A673 (cell line): Measurements from ENCODE around the gene PWWP2B. TPM values are rescaled to one million over a fixed set of nuclear protein-coding genes. Genes with fewer than 3 reads are reported as not detected.

Experiments used
- BruUV-seq: library from RNA; stranded (reverse); fragments of 400-500 nt; replicated peaks from 2 replicates; lab custom pipeline; 2021; lab: Mats Ljungman, UMichigan
- CTCF ChIA-PET: fragments of 300-600 bp; sonication (Branson Sonifier 250); formaldehyde crosslinking; loops from one replicate; lab custom pipeline; 2022; ENCODE audit warnings: antibody characterized with exemption; lab: Charles Lee
- POLR2A ChIA-PET: fragments of 300-600 bp; sonication (Branson Sonifier 250); formaldehyde crosslinking; loops from one replicate; lab custom pipeline; 2022; ENCODE audit warnings: antibody characterized with exemption; ENCODE audit not compliant: low non-redundant PET; lab: Charles Lee
- DNase-seq: peaks from one replicate; pipeline ENCODE4 v3.0.0-alpha.2; 2015; ENCODE audit warnings: low spot score
- H3K27ac ChIP-seq: fragments of 200-600 bp; sonication (generic); 2 replicates; pipeline ENCODE4 v1.5.1; 2016; ENCODE audit warnings: mixed run types, low read depth, mild to moderate bottlenecking, mixed read lengths, antibody characterized with exemption, low read length; ENCODE audit not compliant: poor library complexity, severe bottlenecking
- H3K27me3 ChIP-seq: fragments of 200-600 bp; sonication (generic); replicated peaks from 2 replicates; pipeline ENCODE4 v1.6.1; 2017; ENCODE audit warnings: mixed run types, low read depth, mild to moderate bottlenecking, mixed read lengths, antibody characterized with exemption, low read length; ENCODE audit not compliant: insufficient read depth, poor library complexity
- H3K36me3 ChIP-seq: fragments of 200-600 bp; sonication (generic); 2 replicates; pipeline ENCODE4 v1.6.1; 2016; ENCODE audit warnings: mixed run types, mild to moderate bottlenecking, mixed read lengths, antibody characterized with exemption, low read length; ENCODE audit not compliant: insufficient read depth, poor library complexity, severe bottlenecking
- H3K4me1 ChIP-seq: fragments of 200-600 bp; sonication (generic); 2 replicates; pipeline ENCODE4 v1.6.1; 2017; ENCODE audit warnings: mixed run types, mild to moderate bottlenecking, mixed read lengths, antibody characterized with exemption, low read length; ENCODE audit not compliant: insufficient read depth, poor library complexity, severe bottlenecking
- H3K4me3 ChIP-seq: fragments of 200-600 bp; sonication (generic); 2 replicates; pipeline ENCODE4 v1.5.1; 2016; ENCODE audit warnings: low read depth, mixed run types, mild to moderate bottlenecking, mixed read lengths, low read length; ENCODE audit not compliant: poor library complexity, severe bottlenecking
- H3K9me3 ChIP-seq: fragments of 200-600 bp; sonication (generic); 2 replicates; pipeline ENCODE4 v1.6.1; 2016; ENCODE audit warnings: mixed run types, low read depth, mild to moderate bottlenecking, mixed read lengths, antibody characterized with exemption, low read length; ENCODE audit not compliant: poor library complexity, severe bottlenecking
- EZH2 ChIP-seq: fragments of 200-600 bp; sonication (generic); IDR thresholded peaks from 2 replicates; pipeline ENCODE4 v1.6.1; 2017; ENCODE audit warnings: borderline replicate concordance, low read depth, mild to moderate bottlenecking, mixed read lengths, antibody characterized with exemption, low read length; ENCODE audit not compliant: poor library complexity, severe bottlenecking
- intact Hi-C: fragments of 100-400 bp; cut with micrococcal nuclease; formaldehyde crosslinking; loops from one replicate; pipeline ENCODE4 v1.10.0; 2022; ENCODE audit not compliant: unreplicated experiment
- total RNA-seq: library from RNA; stranded (reverse); gene quantifications from 2 replicates; pipeline ENCODE4 v1.2.3, GENCODE V29; 2021
- TF ChIP-seq, protein P1 (sequence below): fragments of 300-800, 200-600 bp; sonication (generic); conservative IDR thresholded peaks from 2 replicates; pipeline ENCODE4 v1.5.1; 2017; ENCODE audit warnings: low read depth, mild to moderate bottlenecking, antibody characterized with exemption, low read length, moderate library complexity, mixed read lengths

PWWP2B gene
- total RNA-seq, 1 experiment from 2014 or later: 18.6 TPM

GRCh38 chr10:132465193-132465888, 68.3 kb downstream of the PWWP2B start:
- H3K4me3 ChIP-seq: no peak overlapping the region
- no peak for TF ChIP-seq EZH2
- TF ChIP-seq, protein P1, sequence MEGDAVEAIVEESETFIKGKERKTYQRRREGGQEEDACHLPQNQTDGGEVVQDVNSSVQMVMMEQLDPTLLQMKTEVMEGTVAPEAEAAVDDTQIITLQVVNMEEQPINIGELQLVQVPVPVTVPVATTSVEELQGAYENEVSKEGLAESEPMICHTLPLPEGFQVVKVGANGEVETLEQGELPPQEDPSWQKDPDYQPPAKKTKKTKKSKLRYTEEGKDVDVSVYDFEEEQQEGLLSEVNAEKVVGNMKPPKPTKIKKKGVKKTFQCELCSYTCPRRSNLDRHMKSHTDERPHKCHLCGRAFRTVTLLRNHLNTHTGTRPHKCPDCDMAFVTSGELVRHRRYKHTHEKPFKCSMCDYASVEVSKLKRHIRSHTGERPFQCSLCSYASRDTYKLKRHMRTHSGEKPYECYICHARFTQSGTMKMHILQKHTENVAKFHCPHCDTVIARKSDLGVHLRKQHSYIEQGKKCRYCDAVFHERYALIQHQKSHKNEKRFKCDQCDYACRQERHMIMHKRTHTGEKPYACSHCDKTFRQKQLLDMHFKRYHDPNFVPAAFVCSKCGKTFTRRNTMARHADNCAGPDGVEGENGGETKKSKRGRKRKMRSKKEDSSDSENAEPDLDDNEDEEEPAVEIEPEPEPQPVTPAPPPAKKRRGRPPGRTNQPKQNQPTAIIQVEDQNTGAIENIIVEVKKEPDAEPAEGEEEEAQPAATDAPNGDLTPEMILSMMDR: no peak
- CTCF ChIA-PET: no interaction called here
- BruUV-seq: no TSS peak
- peaks cover 16% of the 10 kb centered on the region for H3K4me1 ChIP-seq
- H3K27ac ChIP-seq: no peak overlapping the region
- no peaks in the 10 kb centered on the region for H3K27me3 ChIP-seq
- POLR2A ChIA-PET: no interaction called here
- H3K9me3 ChIP-seq: no peaks in the 10 kb centered on the region
- DNase-seq: no peak
- intact Hi-C loops: no loop called here
- no peaks in the 10 kb centered on the region for H3K36me3 ChIP-seq

- no peak overlapping the region for H3K4me3 ChIP-seq
- H3K9me3 ChIP-seq: no peaks in the 10 kb centered on the region
- H3K27ac ChIP-seq: no peak overlapping the region
- no TSS peak for BruUV-seq
- peaks cover 16% of the 10 kb centered on the region for H3K4me1 ChIP-seq
- POLR2A ChIA-PET: no interaction called here
- CTCF ChIA-PET: interaction anchor here (0.5 kb wide), 1 partner anchor 481 kb away, joined by 5 read pairs; no protein-coding TSS in a partner anchor
- intact Hi-C loops: no loop called here
- no peaks in the 10 kb centered on the region for H3K36me3 ChIP-seq
- TF ChIP-seq EZH2: no peak
- TF ChIP-seq, protein P1: no peak
- no peaks in the 10 kb centered on the region for H3K27me3 ChIP-seq
- DNase-seq: no peak
These were observed 69.0 kb downstream of the PWWP2B start for GRCh38 chr10:132465889-132466519.

GRCh38 chr10:132466520-132467463, 69.8 kb downstream of the PWWP2B start:
- POLR2A ChIA-PET: no interaction called here
- intact Hi-C loops: no loop called here
- TF ChIP-seq, protein P1: no peak
- no peak for TF ChIP-seq EZH2
- no peak for DNase-seq
- BruUV-seq: no TSS peak
- CTCF ChIA-PET: interaction anchor here (0.5 kb wide), 1 partner anchor 482 kb away, joined by 5 read pairs; no protein-coding TSS in a partner anchor
- peaks cover 16% of the 10 kb centered on the region for H3K4me1 ChIP-seq
- no peaks in the 10 kb centered on the region for H3K9me3 ChIP-seq
- H3K36me3 ChIP-seq: no peaks in the 10 kb centered on the region
- no peak overlapping the region for H3K27ac ChIP-seq
- no peak overlapping the region for H3K4me3 ChIP-seq
- no peaks in the 10 kb centered on the region for H3K27me3 ChIP-seq

Other genes starting within 250 kb of the PWWP2B start
- gene DPYSL4, start 210.3 kb upstream of the PWWP2B start, total RNA-seq: 13.1 and 18.2 TPM in 2 replicates
- gene STK32C, start 89.2 kb upstream of the PWWP2B start, total RNA-seq: 16.5 and 20.0 TPM in 2 replicates
- 11.5 and 12.2 TPM in 2 replicates for gene LRRC27, start 65.0 kb upstream of the PWWP2B start, total RNA-seq
- 21.2 and 21.8 TPM in 2 replicates for gene INPP5A, start 140.6 kb downstream of the PWWP2B start, total RNA-seq